Raji (cell line): ENCODE measurements around the gene TAS2R1.

Experiments
- POLR2A ChIP-seq: IDR thresholded peaks from 2 replicates; pipeline ENCODE4 v1.6.1; 2011; ENCODE audit warnings: low read depth, low read length, control low read depth; ENCODE audit not compliant: insufficient read depth

TAS2R1 gene

DNA sequence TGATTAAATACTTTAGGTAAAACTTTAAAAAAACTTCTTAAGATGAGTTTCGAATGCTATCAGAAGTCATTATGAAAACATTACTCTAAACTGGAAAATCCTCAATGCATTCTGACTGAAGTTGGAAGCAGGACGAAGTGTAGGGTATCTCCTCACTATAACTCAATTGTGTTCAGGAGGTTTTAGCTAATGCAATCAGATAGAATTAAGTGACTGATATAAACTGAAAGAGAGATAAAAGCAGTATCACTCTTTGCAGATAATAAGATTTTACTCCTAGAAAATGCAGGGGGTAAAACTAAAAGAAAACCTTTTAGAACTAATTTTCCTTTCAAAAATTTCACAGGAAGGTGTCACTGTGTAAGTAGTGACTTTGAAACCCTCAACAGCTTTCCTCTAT, 22.1 kb downstream of the TAS2R1 start:
- no peak for TF ChIP-seq POLR2A

DNA sequence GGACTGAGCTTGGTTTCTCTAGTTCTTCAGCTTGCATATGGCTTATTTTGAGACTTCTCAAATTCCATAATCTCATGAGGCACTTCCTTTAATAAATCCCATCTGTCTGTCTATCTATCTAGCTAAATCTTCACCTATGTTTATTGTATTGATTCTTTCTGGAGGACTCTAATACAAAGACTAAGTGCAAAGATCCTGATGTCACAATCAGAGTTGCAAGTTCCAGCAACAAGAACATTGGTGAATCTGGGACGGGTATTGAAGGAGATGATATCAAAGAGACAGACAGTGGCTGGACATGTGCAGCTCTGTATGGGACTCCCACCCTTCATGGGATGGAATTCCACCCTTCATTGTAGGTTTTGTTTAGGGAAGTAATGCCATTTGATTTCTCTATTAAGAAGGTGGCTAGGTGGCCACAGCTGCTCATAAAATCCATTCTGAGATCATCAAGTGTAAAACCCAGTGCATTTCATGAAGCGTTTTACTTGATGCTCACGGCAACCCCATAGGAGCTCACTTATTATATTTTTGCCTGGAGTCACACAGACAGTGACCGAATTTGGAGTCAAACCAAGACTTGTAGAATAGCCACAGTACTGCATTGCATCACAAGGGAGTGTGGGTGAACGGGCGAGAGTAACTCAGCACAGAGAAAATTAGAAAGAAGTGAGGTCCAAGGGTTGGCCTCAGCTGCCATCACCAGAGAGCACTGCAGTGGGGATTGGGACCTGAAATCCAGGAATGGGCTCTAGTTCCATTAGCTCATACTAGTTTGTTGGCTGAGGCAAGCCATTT, 24.9 kb downstream of the TAS2R1 start:
- TF ChIP-seq POLR2A = no peak

DNA sequence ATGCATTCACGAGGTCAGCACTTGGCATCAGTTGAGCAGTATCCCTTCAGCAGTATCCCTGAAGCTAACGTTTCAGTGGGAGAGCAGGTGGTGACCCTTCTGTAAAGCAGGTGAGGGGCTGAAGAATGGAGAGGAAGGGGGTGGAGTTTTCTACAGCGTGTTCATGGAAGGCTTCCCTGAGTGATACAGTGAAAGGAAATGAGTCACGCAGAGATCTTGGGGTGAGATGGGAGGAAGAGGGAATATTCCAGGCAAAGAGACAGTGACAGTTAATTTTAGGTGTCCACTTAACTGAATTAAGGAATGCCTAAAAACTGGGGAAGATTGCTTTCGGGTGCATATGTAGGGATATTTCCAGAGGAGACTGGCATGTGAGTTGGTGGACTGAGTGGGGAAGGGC, 25.7 kb downstream of the TAS2R1 start:
- TF ChIP-seq POLR2A = no peak

DNA sequence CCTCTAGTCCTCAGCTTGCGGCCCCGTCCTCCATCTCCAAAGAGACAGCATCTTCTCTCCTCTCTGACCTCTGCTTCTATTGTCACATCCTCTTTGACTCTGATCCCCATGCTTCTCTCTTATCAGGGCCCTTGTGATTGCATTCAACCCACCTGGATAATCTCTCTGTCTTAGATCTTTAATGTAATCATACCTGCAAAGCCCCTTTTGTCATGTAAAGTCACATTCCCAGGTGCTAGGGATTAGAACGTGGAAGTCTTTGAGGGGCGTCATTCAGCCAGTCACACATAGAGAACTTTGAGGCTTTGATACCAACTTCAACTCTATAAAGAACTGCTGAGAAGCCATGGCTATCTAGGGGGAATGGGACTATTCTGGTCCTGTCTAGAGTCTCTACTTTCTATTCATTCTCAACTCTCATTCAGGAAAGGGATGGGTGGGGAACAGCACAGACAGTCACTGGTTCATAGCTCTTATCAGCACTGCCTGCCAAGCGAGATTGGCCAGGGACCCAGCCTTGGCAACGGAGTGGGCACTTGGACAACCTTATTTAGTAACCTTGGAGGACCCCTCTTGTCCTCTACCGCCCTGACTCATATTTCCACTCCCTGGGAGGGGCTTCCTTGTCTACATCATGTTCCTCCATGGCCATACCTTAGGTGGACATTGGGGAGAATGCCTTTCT, 29.0 kb downstream of the TAS2R1 start:
- no peak for TF ChIP-seq POLR2A

DNA sequence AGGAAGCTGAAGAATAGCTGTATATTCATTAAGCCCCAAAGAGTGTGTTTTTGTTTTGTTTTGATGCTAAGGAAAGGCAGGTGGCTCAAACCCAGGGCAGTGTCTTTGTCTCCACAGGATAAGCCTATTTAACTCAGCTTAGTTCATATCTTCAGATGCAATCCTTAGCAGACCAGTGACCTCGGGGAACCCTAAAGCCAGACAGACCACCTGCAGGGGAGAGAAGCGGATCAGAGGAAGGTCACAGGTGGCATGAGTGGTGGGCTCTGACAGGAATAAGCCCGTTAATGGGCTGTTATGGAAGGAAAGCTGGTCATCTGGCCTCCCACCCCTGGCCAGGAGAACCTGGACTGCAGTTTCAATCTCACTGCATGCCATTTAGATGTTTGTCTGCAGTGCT, 30.8 kb downstream of the TAS2R1 start:
- TF ChIP-seq POLR2A = no peak

DNA sequence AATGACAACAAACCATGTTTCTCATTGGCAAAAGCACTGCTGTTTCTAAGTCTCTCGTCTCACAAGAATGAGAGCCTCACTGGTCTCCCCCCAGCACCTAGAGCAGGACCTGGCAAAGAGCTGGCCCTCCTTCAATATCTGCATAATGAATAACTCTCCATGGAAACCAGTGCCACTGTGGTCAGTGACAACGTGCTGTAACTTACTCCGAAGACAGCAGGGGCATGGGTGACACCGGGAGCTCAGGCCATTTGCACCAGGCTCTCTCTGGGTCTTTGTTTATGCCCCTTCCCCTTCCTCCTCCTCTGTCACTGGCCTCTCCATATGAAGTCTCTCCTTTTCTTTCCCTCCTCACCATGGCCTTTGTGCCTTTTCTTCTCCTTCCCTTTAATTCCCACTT, 33.3 kb downstream of the TAS2R1 start:
- TF ChIP-seq POLR2A = no peak

DNA sequence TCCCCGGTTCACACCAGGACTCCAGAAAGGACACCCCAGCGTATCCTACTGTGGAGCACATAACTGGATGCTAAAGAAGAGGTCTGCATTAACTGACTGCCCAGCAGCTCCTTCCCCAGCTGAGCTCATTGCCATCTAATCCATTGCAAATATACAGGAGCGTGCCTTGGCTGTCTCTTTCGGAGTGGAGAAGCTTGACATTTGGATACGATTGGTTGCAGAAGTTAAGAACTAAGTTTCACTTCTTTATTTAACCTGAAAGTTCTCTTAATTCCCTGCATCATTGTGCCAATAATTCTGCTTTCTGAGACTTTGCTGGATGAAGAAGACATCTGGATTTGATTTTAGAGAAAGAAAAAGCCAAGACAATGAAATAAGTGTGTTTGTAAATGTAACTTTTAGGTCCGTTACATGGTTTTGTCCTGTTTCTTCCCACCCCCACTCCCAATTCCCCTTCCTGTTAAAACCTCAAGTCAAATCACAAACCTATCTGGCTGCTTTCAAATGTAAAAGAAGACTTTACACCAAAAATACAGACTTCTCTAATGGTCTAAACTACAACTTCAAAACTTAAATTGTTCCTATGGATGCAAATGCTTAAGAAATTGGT, 33.9 kb downstream of the TAS2R1 start:
- TF ChIP-seq POLR2A = no peak

DNA sequence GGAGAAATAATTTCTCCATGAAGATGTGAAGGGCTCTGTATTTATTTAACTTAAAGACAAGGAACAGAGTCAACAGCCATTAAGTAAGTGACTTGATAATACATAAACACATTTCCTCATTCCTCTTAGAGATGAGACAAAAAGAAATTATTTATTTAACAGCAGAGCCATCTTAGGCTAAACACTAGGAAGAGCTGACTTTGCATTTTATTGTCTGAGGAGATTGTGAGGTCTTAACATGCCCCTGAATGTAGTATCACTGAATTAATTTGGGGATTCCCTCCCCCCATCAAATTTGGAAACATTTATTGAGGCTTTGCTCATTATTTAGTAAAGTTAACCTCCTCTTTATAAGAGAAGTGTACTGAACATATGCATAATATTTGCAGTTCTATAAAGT, 35.2 kb downstream of the TAS2R1 start:
- no peak for TF ChIP-seq POLR2A

DNA sequence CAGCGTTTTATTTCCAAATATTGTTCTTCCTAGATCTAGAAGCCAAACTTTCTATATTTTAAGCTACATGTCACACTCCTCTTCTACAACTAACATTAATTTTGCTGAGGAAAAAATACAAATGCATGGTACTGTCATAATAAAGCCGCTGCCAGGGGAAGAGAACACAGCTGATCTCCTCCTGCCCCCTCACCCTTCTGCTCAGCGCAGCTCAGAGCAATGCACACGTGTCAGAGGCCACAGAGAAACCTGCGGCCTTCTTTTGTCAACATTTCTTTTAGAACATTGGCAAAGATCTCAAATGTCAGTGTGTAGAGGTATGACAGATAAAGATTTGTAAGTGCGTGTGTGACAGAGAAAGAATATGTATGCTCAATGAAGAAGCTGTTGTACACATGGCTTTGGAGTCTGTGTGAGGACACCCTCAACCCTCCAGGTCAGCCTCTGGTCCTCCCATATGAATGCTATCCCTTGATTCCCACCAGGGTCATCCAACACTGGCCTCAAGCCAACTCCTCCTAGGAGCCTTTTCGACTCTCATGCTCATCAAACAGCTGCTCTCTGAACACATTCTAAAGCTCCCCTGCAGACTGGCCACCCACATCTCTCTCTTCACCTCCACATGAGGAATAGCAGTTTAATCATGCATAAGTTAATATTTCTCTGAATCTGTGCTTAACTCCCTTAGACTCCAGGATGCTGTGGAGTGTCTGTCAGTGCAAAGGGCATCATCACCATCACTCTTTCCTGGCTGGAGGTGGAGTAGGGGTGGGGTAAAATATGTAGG, 40.9 kb downstream of the TAS2R1 start:
- TF ChIP-seq POLR2A = no peak

DNA sequence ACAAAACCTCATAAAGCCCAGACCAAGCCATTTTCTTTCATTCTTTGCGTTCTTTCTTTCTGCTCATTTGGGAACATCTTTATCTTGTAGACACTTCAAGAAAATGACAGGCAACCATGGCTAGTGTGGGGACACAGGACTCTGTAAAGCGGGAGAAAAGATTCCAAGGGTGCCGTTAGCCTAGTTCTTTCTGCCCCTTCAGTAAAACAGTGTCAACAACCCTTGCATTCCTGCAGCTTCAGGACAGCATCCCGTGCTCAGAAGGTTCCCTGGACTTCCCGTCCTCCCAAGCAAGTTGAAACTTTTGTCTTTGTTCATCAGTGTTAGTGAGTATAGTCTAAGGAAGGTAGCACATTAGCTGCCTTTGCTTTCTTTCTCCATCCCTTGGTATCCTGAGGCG, 41.9 kb downstream of the TAS2R1 start:
- no peak for TF ChIP-seq POLR2A

DNA sequence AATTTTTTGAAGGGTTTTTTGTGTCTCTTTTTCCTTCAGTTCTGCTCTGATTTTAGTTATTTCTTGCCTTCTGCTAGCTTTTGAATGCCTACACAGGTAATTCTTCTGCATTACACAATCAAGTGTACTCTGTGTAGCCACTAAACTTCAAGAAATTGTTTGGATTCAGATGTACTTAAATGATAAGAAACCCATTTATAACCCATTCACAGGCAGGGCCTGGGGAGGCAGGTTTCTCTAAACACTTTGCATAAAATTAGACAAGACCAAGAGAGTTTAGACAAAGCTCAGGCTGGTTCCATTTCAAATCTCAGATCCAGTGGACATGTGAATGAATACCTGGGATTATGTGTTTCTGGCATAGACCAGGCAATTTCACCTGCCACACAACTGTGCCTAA, 43.0 kb downstream of the TAS2R1 start:
- no peak for TF ChIP-seq POLR2A

DNA sequence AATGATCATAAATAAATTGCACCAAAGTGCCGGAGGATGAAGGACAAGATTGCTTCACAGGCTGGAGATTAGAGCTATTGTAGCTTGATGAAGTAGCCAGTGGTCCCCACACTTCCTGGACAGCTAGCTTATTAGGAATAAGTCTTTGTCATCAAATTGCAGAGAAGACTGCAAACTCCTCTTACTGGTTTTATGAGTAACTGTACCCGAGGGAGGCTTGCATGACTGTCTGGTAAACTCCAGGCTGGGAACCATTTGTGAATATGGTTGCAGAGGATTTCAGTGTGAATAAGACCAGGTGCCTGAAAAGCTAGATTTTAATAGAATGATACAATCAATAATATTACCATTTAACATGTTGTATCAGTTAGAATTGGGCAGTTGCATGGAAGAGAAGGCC, 47.7 kb downstream of the TAS2R1 start:
- no peak for TF ChIP-seq POLR2A
